ENCODE measurements around the gene SCYL3. TPM values are rescaled to one million over a fixed set of nuclear protein-coding genes. Genes with fewer than 3 reads are reported as not detected.

The SCYL3 gene
- total and polyA plus RNA-seq, 4 donors, result 11.4 to 15.4 (median 11.6) TPM

GRCh38 chr1:169859001-169859400 is 34.7 kb downstream of the SCYL3 start:
- no peak for DNase-seq (ENCODE audit: low read depth in 4 of 6, low spot score in 6 of 6)
- H3K9me3 ChIP-seq (ENCODE audit: control insufficient read depth, insufficient read depth, low read length), result no peaks in the 10 kb centered on the region
- H3K36me3 ChIP-seq (ENCODE audit: control insufficient read depth, insufficient read depth, low read length), result peaks cover 23% of the 10 kb centered on the region
- no peak overlapping the region for H3K27ac ChIP-seq (ENCODE audit: low read depth, low read length)
- no peaks in the 10 kb centered on the region for H3K4me1 ChIP-seq (ENCODE audit: control insufficient read depth, insufficient read depth, low read length)
- no CpG with 5 or more reads among the region's 4 CpGs for WGBS (ENCODE audit: insufficient coverage)
- H3K4me3 ChIP-seq (ENCODE audit: low read depth, low read length), result no peak overlapping the region
- H3K27me3 ChIP-seq (ENCODE audit: control insufficient read depth, insufficient read depth, low read length), result no peaks in the 10 kb centered on the region

- Histone ChIP-seq H3K27me3 (ENCODE audit: control insufficient read depth, insufficient read depth, low read length) (no peaks in the 10 kb centered on the region), H3K27ac (ENCODE audit: low read depth, low read length) (no peak overlapping the region), H3K4me1 (ENCODE audit: control insufficient read depth, insufficient read depth, low read length) (no peaks in the 10 kb centered on the region), H3K36me3 (ENCODE audit: control insufficient read depth, insufficient read depth, low read length) (peaks cover 24% of the 10 kb centered on the region), H3K4me3 (ENCODE audit: low read depth, low read length) (no peak overlapping the region), H3K9me3 (ENCODE audit: control insufficient read depth, insufficient read depth, low read length) (no peaks in the 10 kb centered on the region)
- DNase-seq (ENCODE audit: low read depth in 4 of 6, low spot score in 6 of 6), result no peak
- no CpG with 5 or more reads among the region's 3 CpGs for WGBS (ENCODE audit: insufficient coverage)
Measured at GRCh38 chr1:169858467-169858866, 35.2 kb downstream of the SCYL3 start.

- H3K36me3 ChIP-seq (ENCODE audit: control insufficient read depth, insufficient read depth, low read length), result peaks cover 10% of the 10 kb centered on the region
- no peaks in the 10 kb centered on the region for H3K27me3 ChIP-seq (ENCODE audit: control insufficient read depth, insufficient read depth, low read length)
- WGBS (ENCODE audit: insufficient coverage), result 38% methylated on average over 1 of the region's 1 CpG
- H3K27ac ChIP-seq (ENCODE audit: low read depth, low read length), result peak overlapping the region; percentile 35
- H3K9me3 ChIP-seq (ENCODE audit: control insufficient read depth, insufficient read depth, low read length), result no peaks in the 10 kb centered on the region
- peak in 5 of 6 donors; percentile 50 to 82 (median 66) for DNase-seq (ENCODE audit: low read depth in 4 of 6, low spot score in 6 of 6)
- peaks cover 2% of the 10 kb centered on the region for H3K4me1 ChIP-seq (ENCODE audit: control insufficient read depth, insufficient read depth, low read length)
- H3K4me3 ChIP-seq (ENCODE audit: low read depth, low read length), result no peak overlapping the region
Measured at GRCh38 chr1:169853341-169853740, 40.4 kb downstream of the SCYL3 start.

GRCh38 chr1:169849346-169850022 is 44.2 kb downstream of the SCYL3 start:
- Histone ChIP-seq H3K4me3 (ENCODE audit: low read depth, low read length) (no peak overlapping the region), H3K4me1 (ENCODE audit: control insufficient read depth, insufficient read depth, low read length) (peaks cover 2% of the 10 kb centered on the region), H3K27ac (ENCODE audit: low read depth, low read length) (no peak overlapping the region), H3K36me3 (ENCODE audit: control insufficient read depth, insufficient read depth, low read length) (peaks cover 7% of the 10 kb centered on the region), H3K9me3 (ENCODE audit: control insufficient read depth, insufficient read depth, low read length) (no peaks in the 10 kb centered on the region), H3K27me3 (ENCODE audit: control insufficient read depth, insufficient read depth, low read length) (no peaks in the 10 kb centered on the region)
- DNase-seq (ENCODE audit: low read depth in 4 of 6, low spot score in 6 of 6), result no peak
- no CpG with 5 or more reads among the region's 5 CpGs for WGBS (ENCODE audit: insufficient coverage)

GRCh38 chr1:169848456-169848855 is 45.2 kb downstream of the SCYL3 start:
- WGBS (ENCODE audit: insufficient coverage), result 78% methylated on average over 1 of the region's 2 CpGs
- no peak overlapping the region for H3K27ac ChIP-seq (ENCODE audit: low read depth, low read length)
- no peaks in the 10 kb centered on the region for H3K27me3 ChIP-seq (ENCODE audit: control insufficient read depth, insufficient read depth, low read length)
- H3K36me3 ChIP-seq (ENCODE audit: control insufficient read depth, insufficient read depth, low read length), result peaks cover 6% of the 10 kb centered on the region
- peak in 2 of 6 donors; percentile 21 to 62 for DNase-seq (ENCODE audit: low read depth in 4 of 6, low spot score in 6 of 6)
- peaks cover 2% of the 10 kb centered on the region for H3K4me1 ChIP-seq (ENCODE audit: control insufficient read depth, insufficient read depth, low read length)
- H3K9me3 ChIP-seq (ENCODE audit: control insufficient read depth, insufficient read depth, low read length), result no peaks in the 10 kb centered on the region
- H3K4me3 ChIP-seq (ENCODE audit: low read depth, low read length), result no peak overlapping the region

- no peak for DNase-seq (ENCODE audit: low read depth in 4 of 6, low spot score in 6 of 6)
- H3K27me3 ChIP-seq (ENCODE audit: control insufficient read depth, insufficient read depth, low read length), result no peaks in the 10 kb centered on the region
- no peaks in the 10 kb centered on the region for H3K4me1 ChIP-seq (ENCODE audit: control insufficient read depth, insufficient read depth, low read length)
- no peaks in the 10 kb centered on the region for H3K9me3 ChIP-seq (ENCODE audit: control insufficient read depth, insufficient read depth, low read length)
- no peak overlapping the region for H3K27ac ChIP-seq (ENCODE audit: low read depth, low read length)
- no CpG with 5 or more reads among the region's 1 CpG for WGBS (ENCODE audit: insufficient coverage)
- no peak overlapping the region for H3K4me3 ChIP-seq (ENCODE audit: low read depth, low read length)
- H3K36me3 ChIP-seq (ENCODE audit: control insufficient read depth, insufficient read depth, low read length), result no peaks in the 10 kb centered on the region
Measured at GRCh38 chr1:169844941-169845608, 48.6 kb downstream of the SCYL3 start.

GRCh38 chr1:169838942-169839341 is 54.8 kb downstream of the SCYL3 start:
- Histone ChIP-seq H3K4me1 (ENCODE audit: control insufficient read depth, insufficient read depth, low read length) (no peaks in the 10 kb centered on the region), H3K4me3 (ENCODE audit: low read depth, low read length) (no peak overlapping the region), H3K27ac (ENCODE audit: low read depth, low read length) (no peak overlapping the region), H3K36me3 (ENCODE audit: control insufficient read depth, insufficient read depth, low read length) (peaks cover 6% of the 10 kb centered on the region), H3K27me3 (ENCODE audit: control insufficient read depth, insufficient read depth, low read length) (no peaks in the 10 kb centered on the region), H3K9me3 (ENCODE audit: control insufficient read depth, insufficient read depth, low read length) (peaks cover 2% of the 10 kb centered on the region)
- 100% methylated on average over 1 of the region's 4 CpGs for WGBS (ENCODE audit: insufficient coverage)
- DNase-seq (ENCODE audit: low read depth in 4 of 6, low spot score in 6 of 6), result no peak

GRCh38 chr1:169836198-169836597 is 57.5 kb downstream of the SCYL3 start:
- Histone ChIP-seq H3K36me3 (ENCODE audit: control insufficient read depth, insufficient read depth, low read length) (peaks cover 9% of the 10 kb centered on the region), H3K27me3 (ENCODE audit: control insufficient read depth, insufficient read depth, low read length) (no peaks in the 10 kb centered on the region), H3K4me1 (ENCODE audit: control insufficient read depth, insufficient read depth, low read length) (no peaks in the 10 kb centered on the region), H3K4me3 (ENCODE audit: low read depth, low read length) (no peak overlapping the region), H3K9me3 (ENCODE audit: control insufficient read depth, insufficient read depth, low read length) (peaks cover 2% of the 10 kb centered on the region), H3K27ac (ENCODE audit: low read depth, low read length) (no peak overlapping the region)
- no peak for DNase-seq (ENCODE audit: low read depth in 4 of 6, low spot score in 6 of 6)
- WGBS (ENCODE audit: insufficient coverage), result no CpG with 5 or more reads among the region's 1 CpG

- peaks cover 2% of the 10 kb centered on the region for H3K9me3 ChIP-seq (ENCODE audit: control insufficient read depth, insufficient read depth, low read length)
- H3K4me3 ChIP-seq (ENCODE audit: low read depth, low read length), result no peak overlapping the region
- WGBS (ENCODE audit: insufficient coverage), result no CpG with 5 or more reads among the region's 1 CpG
- DNase-seq (ENCODE audit: low read depth in 4 of 6, low spot score in 6 of 6), result no peak
- H3K27me3 ChIP-seq (ENCODE audit: control insufficient read depth, insufficient read depth, low read length), result no peaks in the 10 kb centered on the region
- H3K36me3 ChIP-seq (ENCODE audit: control insufficient read depth, insufficient read depth, low read length), result peaks cover 9% of the 10 kb centered on the region
- H3K4me1 ChIP-seq (ENCODE audit: control insufficient read depth, insufficient read depth, low read length), result no peaks in the 10 kb centered on the region
- H3K27ac ChIP-seq (ENCODE audit: low read depth, low read length), result no peak overlapping the region
Measured at GRCh38 chr1:169835647-169836046, 58.0 kb downstream of the SCYL3 start.

- H3K27ac ChIP-seq (ENCODE audit: low read depth, low read length), result no peak overlapping the region
- H3K27me3 ChIP-seq (ENCODE audit: control insufficient read depth, insufficient read depth, low read length), result no peaks in the 10 kb centered on the region
- H3K9me3 ChIP-seq (ENCODE audit: control insufficient read depth, insufficient read depth, low read length), result peaks cover 2% of the 10 kb centered on the region
- WGBS (ENCODE audit: insufficient coverage), result no CpG with 5 or more reads among the region's 1 CpG
- H3K4me3 ChIP-seq (ENCODE audit: low read depth, low read length), result no peak overlapping the region
- H3K36me3 ChIP-seq (ENCODE audit: control insufficient read depth, insufficient read depth, low read length), result peaks cover 9% of the 10 kb centered on the region
- no peak for DNase-seq (ENCODE audit: low read depth in 4 of 6, low spot score in 6 of 6)
- H3K4me1 ChIP-seq (ENCODE audit: control insufficient read depth, insufficient read depth, low read length), result no peaks in the 10 kb centered on the region
Measured at GRCh38 chr1:169834869-169835268, 58.8 kb downstream of the SCYL3 start.

Data from spinal cord (tissue), 10 donors.